Panc1 (cell line): ENCODE data around the gene PLXND1. TPM values are rescaled to one million over a fixed set of nuclear protein-coding genes. Genes with fewer than 3 reads are reported as not detected.

Experiments used
- ATAC-seq: fragments of 200-7000 bp; cut with Tn5 transposase; 2 replicates; pipeline ENCODE4 v1.9.1; 2020; ENCODE audit warnings: mild to moderate bottlenecking, moderate library complexity
- BruUV-seq: library from RNA; stranded (reverse); fragments of 400-500 nt; replicated peaks from 2 replicates; lab custom pipeline; 2021; lab: Mats Ljungman, UMichigan
- CTCF ChIA-PET: fragments of 300-600 bp; sonication (Branson Sonifier 250); formaldehyde crosslinking; loops from one replicate; lab custom pipeline; 2022; ENCODE audit warnings: antibody characterized with exemption; lab: Charles Lee
- POLR2A ChIA-PET: fragments of 300-600 bp; sonication (Branson Sonifier 250); formaldehyde crosslinking; loops from one replicate; lab custom pipeline; 2022; ENCODE audit warnings: antibody characterized with exemption; lab: Charles Lee
- DNase-seq: peaks from one replicate; pipeline ENCODE4 v3.0.0-alpha.2; 2010; ENCODE audit warnings: low read depth, low spot score
- H3K27ac ChIP-seq: 2 replicates; pipeline ENCODE4 v1.5.1; 2011; ENCODE audit warnings: mild to moderate bottlenecking, low read length, inconsistent platforms
- H3K27me3 ChIP-seq: fragments of 200-500 bp; sonication (Bioruptor generic); 2 replicates; pipeline ENCODE4 v1.6.0; 2014; ENCODE audit warnings: low read length, inconsistent platforms; ENCODE audit not compliant: control insufficient read depth, insufficient read depth
- H3K36me3 ChIP-seq: fragments of 200-500 bp; sonication (Bioruptor generic); 2 replicates; pipeline ENCODE4 v1.5.1; 2014; ENCODE audit warnings: inconsistent platforms, mild to moderate bottlenecking, low read length, moderate library complexity; ENCODE audit not compliant: control insufficient read depth, insufficient read depth
- H3K4me1 ChIP-seq: 2 replicates; pipeline ENCODE4 v1.5.1; 2011; ENCODE audit warnings: inconsistent platforms, mild to moderate bottlenecking, low read length, moderate library complexity; ENCODE audit not compliant: control insufficient read depth, insufficient read depth
- H3K4me3 ChIP-seq, 2 experiments: 2 replicates each; pipeline ENCODE4 v1.5.1; 2011 to 2012; ENCODE audit warnings: low read depth in 2 of 2, low read length in 2 of 2, mild to moderate bottlenecking in 2 of 2, inconsistent platforms in 1 of 2, moderate library complexity in 1 of 2
- H3K9me3 ChIP-seq: fragments of 200-500 bp; sonication (Bioruptor generic); 2 replicates; pipeline ENCODE4 v1.5.1; 2014; ENCODE audit warnings: low read depth, mild to moderate bottlenecking, inconsistent platforms, low read length, moderate library complexity; ENCODE audit not compliant: control insufficient read depth, insufficient read depth
- POLR2AphosphoS5 ChIP-seq: IDR thresholded peaks from 2 replicates; pipeline ENCODE4 v1.6.1; 2012; ENCODE audit warnings: mild to moderate bottlenecking, low read depth, low read length, moderate library complexity
- REST ChIP-seq, 2 experiments: IDR thresholded peaks; 2 replicates each; pipeline ENCODE4 v1.6.1; 2011 to 2012; ENCODE audit warnings: low read depth in 2 of 2, control low read depth in 1 of 2, low read length in 1 of 2, mild to moderate bottlenecking in 1 of 2, moderate library complexity in 1 of 2; ENCODE audit not compliant: insufficient read depth in 1 of 2
- SIN3A ChIP-seq: IDR thresholded peaks from 2 replicates; pipeline ENCODE4 v1.6.1; 2012; ENCODE audit warnings: low read depth, mild to moderate bottlenecking, low read length, moderate library complexity, borderline replicate concordance; ENCODE audit not compliant: insufficient read depth
- TCF7L2 ChIP-seq: IDR thresholded peaks from 2 replicates; pipeline ENCODE4 v1.6.1; 2011; ENCODE audit warnings: mild to moderate bottlenecking, low read depth, low read length, inconsistent platforms
- in situ Hi-C: cut with HindIII; loops from 2 replicates; pipeline ENCODE4 v1.10.0; 2016; ENCODE audit warnings: low sequenced_read_pairs, low pct_unique_long_range_greater_than_20kb
- intact Hi-C: fragments of 100-400 bp; cut with micrococcal nuclease; formaldehyde crosslinking; loops from one replicate; pipeline ENCODE4 v1.10.0; 2022; ENCODE audit not compliant: unreplicated experiment
- total RNA-seq: library from RNA; stranded (reverse); gene quantifications from one replicate; pipeline ENCODE4 v1.2.1, GENCODE V29; 2021; ENCODE audit not compliant: unreplicated experiment
- TF ChIP-seq, protein P1 (sequence below): fragments of 450-650 bp; IDR thresholded peaks from 2 replicates; pipeline ENCODE4 v1.5.1; 2017; ENCODE audit warnings: mild to moderate bottlenecking

The PLXND1 gene
- total RNA-seq, 1 experiment from 2014 or later = 248 TPM

DNA sequence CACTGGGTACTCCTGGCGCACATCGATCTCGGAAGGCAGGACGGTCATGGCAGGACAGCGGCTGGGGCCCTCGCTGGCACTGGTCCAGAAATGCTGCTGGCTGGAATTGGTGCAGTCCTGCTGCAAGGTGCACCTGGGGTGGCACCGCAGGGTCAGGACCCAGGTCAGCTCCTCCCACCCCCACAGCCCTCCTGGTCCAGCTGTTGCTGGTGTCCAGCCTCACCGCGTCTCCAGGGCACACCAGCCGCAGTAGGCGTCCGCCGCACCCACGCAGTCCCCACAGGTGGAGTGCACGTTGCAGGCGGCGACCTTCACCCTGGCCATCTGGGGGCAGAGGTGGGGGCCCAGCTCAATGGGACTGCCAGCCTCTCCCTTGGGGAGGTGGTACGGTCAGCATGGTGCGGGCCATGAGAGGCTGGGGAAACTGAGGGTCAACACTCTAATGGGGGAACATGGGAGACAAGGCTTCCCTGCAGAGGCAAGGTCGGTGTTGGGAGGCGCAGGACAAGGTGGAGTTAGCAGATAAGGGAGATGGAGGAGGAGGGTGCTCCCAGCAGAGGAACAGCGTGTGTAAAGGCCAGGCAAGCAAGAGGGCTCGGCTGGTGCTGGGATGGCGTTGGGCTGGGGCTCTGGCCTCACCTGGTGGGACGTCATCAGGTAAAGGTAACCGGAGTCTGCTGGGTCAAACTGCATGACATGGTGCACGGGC lies 20.4 kb downstream of the PLXND1 start:
- H3K27ac ChIP-seq = no peak overlapping the region

GRCh38 chr3:129584631-129585030 lies 21.8 kb downstream of the PLXND1 start:
- Histone ChIP-seq H3K27me3 (no peaks in the 10 kb centered on the region), H3K9me3 (no peaks in the 10 kb centered on the region), H3K27ac (no peak overlapping the region), H3K4me1 (peaks cover 26% of the 10 kb centered on the region), H3K36me3 (peaks cover 10% of the 10 kb centered on the region), H3K4me3 (no peak overlapping the region)
- no peak for TF ChIP-seq REST (IDR thresholded peaks at IDR 0.05; ENCODE audit: insufficient read depth in 1 of 2, low read depth in 2 of 2, low read length in 1 of 2)
- no peak for TF ChIP-seq POLR2AphosphoS5
- TF ChIP-seq, protein P1, sequence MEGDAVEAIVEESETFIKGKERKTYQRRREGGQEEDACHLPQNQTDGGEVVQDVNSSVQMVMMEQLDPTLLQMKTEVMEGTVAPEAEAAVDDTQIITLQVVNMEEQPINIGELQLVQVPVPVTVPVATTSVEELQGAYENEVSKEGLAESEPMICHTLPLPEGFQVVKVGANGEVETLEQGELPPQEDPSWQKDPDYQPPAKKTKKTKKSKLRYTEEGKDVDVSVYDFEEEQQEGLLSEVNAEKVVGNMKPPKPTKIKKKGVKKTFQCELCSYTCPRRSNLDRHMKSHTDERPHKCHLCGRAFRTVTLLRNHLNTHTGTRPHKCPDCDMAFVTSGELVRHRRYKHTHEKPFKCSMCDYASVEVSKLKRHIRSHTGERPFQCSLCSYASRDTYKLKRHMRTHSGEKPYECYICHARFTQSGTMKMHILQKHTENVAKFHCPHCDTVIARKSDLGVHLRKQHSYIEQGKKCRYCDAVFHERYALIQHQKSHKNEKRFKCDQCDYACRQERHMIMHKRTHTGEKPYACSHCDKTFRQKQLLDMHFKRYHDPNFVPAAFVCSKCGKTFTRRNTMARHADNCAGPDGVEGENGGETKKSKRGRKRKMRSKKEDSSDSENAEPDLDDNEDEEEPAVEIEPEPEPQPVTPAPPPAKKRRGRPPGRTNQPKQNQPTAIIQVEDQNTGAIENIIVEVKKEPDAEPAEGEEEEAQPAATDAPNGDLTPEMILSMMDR = no peak
- no peak for TF ChIP-seq SIN3A
- TF ChIP-seq TCF7L2 = no peak
- POLR2A ChIA-PET = no interaction called here
- DNase-seq (no peak), ATAC-seq (no peak)
- intact Hi-C loops (no loop called here), in situ Hi-C loops (no loop called here)
- CTCF ChIA-PET = no interaction called here
- BruUV-seq = no TSS peak

More for the DNA sequence above, 20.4 kb downstream of the PLXND1 start:
- Histone ChIP-seq H3K4me3 (no peak overlapping the region), H3K36me3 (peaks cover 10% of the 10 kb centered on the region), H3K4me1 (peaks cover 41% of the 10 kb centered on the region), H3K9me3 (no peaks in the 10 kb centered on the region), H3K27me3 (no peaks in the 10 kb centered on the region)
- POLR2A ChIA-PET = no interaction called here
- in situ Hi-C loops = no loop called here
- DNase-seq (no peak), ATAC-seq (no peak)
- intact Hi-C loops = no loop called here
- BruUV-seq = no TSS peak
- CTCF ChIA-PET = no interaction called here
- TF ChIP-seq REST (IDR thresholded peaks at IDR 0.05; ENCODE audit: insufficient read depth in 1 of 2, low read depth in 2 of 2, low read length in 1 of 2) (peak in 1 of 2 experiments; percentile 72; a peak in 2 of 4 replicates), SIN3A (no peak)
- TF ChIP-seq, protein P1 = no peak
